ENCODE results near the gene PLCD1. TPM values are rescaled to one million over a fixed set of nuclear protein-coding genes. Genes with fewer than 3 reads are reported as not detected.
A peak's percentile ranks its signal among the peaks of the same experiment; 100 is the strongest.

PLCD1 gene
- total RNA-seq, 1 donor, result 23.2 TPM

GRCh38 chr3:38007754-38008090 is 21.7 kb downstream of the PLCD1 start:
- H3K79me2 ChIP-seq (ENCODE audit: insufficient read depth, low read length), result no peaks in the 10 kb centered on the region
- no peak overlapping the region for H3K4me2 ChIP-seq (ENCODE audit: insufficient read depth, low read length)
- peaks cover 6% of the 10 kb centered on the region for H4K20me1 ChIP-seq (ENCODE audit: insufficient read depth, low read length)
- no peak for TF ChIP-seq CTCF (IDR thresholded peaks at IDR 0.05; ENCODE audit: extremely low read depth, low read depth, low read length)
- no peaks in the 10 kb centered on the region for H3K4me1 ChIP-seq (ENCODE audit: insufficient read depth, low read length)
- no peak overlapping the region for H2AFZ ChIP-seq (ENCODE audit: low read length)
- no peaks in the 10 kb centered on the region for H3K27me3 ChIP-seq (ENCODE audit: insufficient read depth, low read length)
- no peaks in the 10 kb centered on the region for H3K9me3 ChIP-seq (ENCODE audit: low read depth, low read length)
- no peak overlapping the region for H3K4me3 ChIP-seq (ENCODE audit: insufficient read depth, low read length)
- DNase-seq (ENCODE audit: insufficient read length, low spot score, missing footprints), result peak; percentile 54
- H3K36me3 ChIP-seq (ENCODE audit: insufficient read depth, low read length), result peaks cover 13% of the 10 kb centered on the region
- no peak overlapping the region for H3K27ac ChIP-seq (ENCODE audit: low read depth, low read length)

- Histone ChIP-seq H3K27me3 (ENCODE audit: insufficient read depth, low read length) (no peaks in the 10 kb centered on the region), H4K20me1 (ENCODE audit: insufficient read depth, low read length) (peaks cover 6% of the 10 kb centered on the region), H2AFZ (ENCODE audit: low read length) (no peak overlapping the region), H3K4me2 (ENCODE audit: insufficient read depth, low read length) (no peak overlapping the region), H3K36me3 (ENCODE audit: insufficient read depth, low read length) (peaks cover 13% of the 10 kb centered on the region), H3K4me3 (ENCODE audit: insufficient read depth, low read length) (no peak overlapping the region), H3K4me1 (ENCODE audit: insufficient read depth, low read length) (no peaks in the 10 kb centered on the region), H3K9me3 (ENCODE audit: low read depth, low read length) (no peaks in the 10 kb centered on the region), H3K79me2 (ENCODE audit: insufficient read depth, low read length) (no peaks in the 10 kb centered on the region), H3K27ac (ENCODE audit: low read depth, low read length) (no peak overlapping the region)
- peak; percentile 75 for DNase-seq (ENCODE audit: insufficient read length, low spot score, missing footprints)
- no peak for TF ChIP-seq CTCF (IDR thresholded peaks at IDR 0.05; ENCODE audit: extremely low read depth, low read depth, low read length)
These were observed 22.9 kb downstream of the PLCD1 start for GRCh38 chr3:38006445-38006995.

- H3K4me3 ChIP-seq (ENCODE audit: insufficient read depth, low read length), result no peak overlapping the region
- no peaks in the 10 kb centered on the region for H3K79me2 ChIP-seq (ENCODE audit: insufficient read depth, low read length)
- H3K27ac ChIP-seq (ENCODE audit: low read depth, low read length), result no peak overlapping the region
- H3K27me3 ChIP-seq (ENCODE audit: insufficient read depth, low read length), result no peaks in the 10 kb centered on the region
- H3K4me1 ChIP-seq (ENCODE audit: insufficient read depth, low read length), result no peaks in the 10 kb centered on the region
- H4K20me1 ChIP-seq (ENCODE audit: insufficient read depth, low read length), result peaks cover 6% of the 10 kb centered on the region
- no peak for TF ChIP-seq CTCF (IDR thresholded peaks at IDR 0.05; ENCODE audit: extremely low read depth, low read depth, low read length)
- H3K9me3 ChIP-seq (ENCODE audit: low read depth, low read length), result no peaks in the 10 kb centered on the region
- no peak overlapping the region for H3K4me2 ChIP-seq (ENCODE audit: insufficient read depth, low read length)
- no peak overlapping the region for H2AFZ ChIP-seq (ENCODE audit: low read length)
- DNase-seq (ENCODE audit: insufficient read length, low spot score, missing footprints), result peak; percentile 47
- peaks cover 13% of the 10 kb centered on the region for H3K36me3 ChIP-seq (ENCODE audit: insufficient read depth, low read length)
These were observed 23.4 kb downstream of the PLCD1 start for GRCh38 chr3:38006031-38006430.

- Histone ChIP-seq H3K4me1 (ENCODE audit: insufficient read depth, low read length) (no peaks in the 10 kb centered on the region), H3K27me3 (ENCODE audit: insufficient read depth, low read length) (no peaks in the 10 kb centered on the region), H3K4me3 (ENCODE audit: insufficient read depth, low read length) (no peak overlapping the region), H3K9me3 (ENCODE audit: low read depth, low read length) (no peaks in the 10 kb centered on the region), H3K79me2 (ENCODE audit: insufficient read depth, low read length) (no peaks in the 10 kb centered on the region), H2AFZ (ENCODE audit: low read length) (no peak overlapping the region), H3K4me2 (ENCODE audit: insufficient read depth, low read length) (no peak overlapping the region), H3K36me3 (ENCODE audit: insufficient read depth, low read length) (peaks cover 13% of the 10 kb centered on the region), H3K27ac (ENCODE audit: low read depth, low read length) (no peak overlapping the region), H4K20me1 (ENCODE audit: insufficient read depth, low read length) (peaks cover 6% of the 10 kb centered on the region)
- peak; percentile 58 for DNase-seq (ENCODE audit: insufficient read length, low spot score, missing footprints)
- no peak for TF ChIP-seq CTCF (IDR thresholded peaks at IDR 0.05; ENCODE audit: extremely low read depth, low read depth, low read length)
These were observed 24.1 kb downstream of the PLCD1 start for GRCh38 chr3:38005076-38006020.
